ENCODE data around the gene AGXT2.

GRCh38 chr5:35038891-35039290 lies 8.9 kb downstream of the AGXT2 start:
- TF ChIP-seq CTCF (IDR thresholded peaks at IDR 0.05) (no peak), POLR2A (IDR thresholded peaks at IDR 0.05) (no peak)
